Liver (tissue), 9 donors: ENCODE measurements around the gene NUBPL. TPM values are rescaled to one million over a fixed set of nuclear protein-coding genes. Genes with fewer than 3 reads are reported as not detected.

Source experiments
- DNase-seq: peaks from one replicate; pipeline ENCODE4 v3.0.0-alpha.2; 2017; ENCODE audit warnings: low spot score
- H3K27ac ChIP-seq, 2 donors: one replicate each; pipeline ENCODE4 v1.7.0; 2013; ENCODE audit warnings: inconsistent platforms in 2 of 2, low read length in 2 of 2, control low read depth in 1 of 2, low read depth in 1 of 2, mild to moderate bottlenecking in 1 of 2
- H3K27me3 ChIP-seq, 4 donors: one replicate each; pipeline versions ENCODE4 v1.6.1 to v1.7.0; 2013; ENCODE audit warnings: low read length in 3 of 4, inconsistent platforms in 1 of 4, mild to moderate bottlenecking in 1 of 4, moderate library complexity in 1 of 4; ENCODE audit not compliant: control insufficient read depth in 4 of 4, insufficient read depth in 4 of 4
- H3K36me3 ChIP-seq, 4 donors: one replicate each; pipeline versions ENCODE4 v1.6.1 to v1.7.0; 2013; ENCODE audit warnings: low read length in 3 of 4, mild to moderate bottlenecking in 3 of 4, low read depth in 1 of 4, moderate library complexity in 1 of 4; ENCODE audit not compliant: control insufficient read depth in 4 of 4, insufficient read depth in 3 of 4
- H3K4me1 ChIP-seq, 4 donors: one replicate each; pipeline versions ENCODE4 v1.6.1 to v1.7.0; 2013; ENCODE audit warnings: low read length in 3 of 4, mild to moderate bottlenecking in 3 of 4, moderate library complexity in 1 of 4; ENCODE audit not compliant: control insufficient read depth in 4 of 4, insufficient read depth in 4 of 4
- H3K4me3 ChIP-seq, 3 donors: one replicate each; pipeline versions ENCODE4 v1.6.1 to v1.7.0; 2013; ENCODE audit warnings: low read length in 3 of 3, control low read depth in 1 of 3, low read depth in 1 of 3, mild to moderate bottlenecking in 1 of 3
- H3K9ac ChIP-seq, 2 donors: one replicate each; pipeline ENCODE4 v1.7.0; 2013; ENCODE audit warnings: low read length in 2 of 2, mild to moderate bottlenecking in 2 of 2, moderate library complexity in 2 of 2, control low read depth in 1 of 2, low read depth in 1 of 2
- H3K9me3 ChIP-seq, 4 donors: one replicate each; pipeline versions ENCODE4 v1.6.1 to v1.7.0; 2013; ENCODE audit warnings: low read length in 3 of 4; ENCODE audit not compliant: control insufficient read depth in 4 of 4
- CTCF ChIP-seq: fragments of 150-350 bp; IDR thresholded peaks from 2 replicates; pipeline ENCODE4 v1.5.1; 2017; ENCODE audit warnings: improper control_type of control experiment, low read depth, low read length; ENCODE audit not compliant: missing input control
- EGR1 ChIP-seq, 2 donors: IDR thresholded peaks; 2 replicates each; pipeline ENCODE4 v1.6.1; 2016 to 2018; ENCODE audit warnings: antibody characterized with exemption in 2 of 2, low read depth in 2 of 2
- FOXA1 ChIP-seq: IDR thresholded peaks from 2 replicates; pipeline ENCODE4 v1.6.1; 2016; ENCODE audit warnings: antibody characterized with exemption
- FOXA2 ChIP-seq: IDR thresholded peaks from 2 replicates; pipeline ENCODE4 v1.6.1; 2016; ENCODE audit warnings: antibody characterized with exemption
- GABPA ChIP-seq, 2 donors: IDR thresholded peaks in 1 of 2; conservative IDR thresholded peaks in 1 of 2; 2 replicates each; pipeline ENCODE4 v1.6.1; 2016; ENCODE audit warnings: antibody characterized with exemption in 2 of 2, mild to moderate bottlenecking in 1 of 2, moderate library complexity in 1 of 2
- JUND ChIP-seq, 2 donors: IDR thresholded peaks; 2 replicates each; pipeline ENCODE4 v1.6.1; 2016; ENCODE audit warnings: antibody characterized with exemption in 2 of 2
- MAX ChIP-seq: IDR thresholded peaks from 2 replicates; pipeline ENCODE4 v1.6.1; 2016; ENCODE audit warnings: antibody characterized with exemption
- NR2F2 ChIP-seq: IDR thresholded peaks from 2 replicates; pipeline ENCODE4 v1.6.1; 2016; ENCODE audit warnings: antibody characterized with exemption
- REST ChIP-seq: IDR thresholded peaks from 2 replicates; pipeline ENCODE4 v1.6.1; 2016; ENCODE audit warnings: antibody characterized with exemption, mild to moderate bottlenecking
- RXRA ChIP-seq, 2 donors: IDR thresholded peaks; 2 replicates each; pipeline ENCODE4 v1.6.1; 2017 to 2018; ENCODE audit warnings: antibody characterized with exemption in 2 of 2, mild to moderate bottlenecking in 1 of 2
- SP1 ChIP-seq: IDR thresholded peaks from 2 replicates; pipeline ENCODE4 v1.6.1; 2018; ENCODE audit warnings: antibody characterized with exemption, mild to moderate bottlenecking
- ZBTB33 ChIP-seq: IDR thresholded peaks from 2 replicates; pipeline ENCODE4 v1.6.1; 2016; ENCODE audit warnings: antibody characterized with exemption
- WGBS: extraction: QIAGEN DNeasy Blood & Tissue Kit; methylation state at CpG from one replicate; pipeline ENCODE4 v1.1.7; 2013; 5-methylcytosine and 5-hydroxymethylcytosine counted together
- polyA plus RNA-seq, 2 donors: library from polyadenylated mRNA; stranded (reverse) in 1 of 2; unstranded in 1 of 2; fragments of 200-250 nt in 1 of 2; fragments of >200 nt in 1 of 2; fragmentation: Nextera tagmentation in 1 of 2; extraction: Ambion mirVana in 1 of 2; gene quantifications; one replicate each; pipeline versions ENCODE4 v1.2.1 to v1.2.3, GENCODE V29; 2013 to 2015
- total RNA-seq, 2 donors: library from RNA; depleted of rRNA; stranded (reverse); fragments of >200 nt; gene quantifications; one replicate each; pipeline ENCODE4 v1.2.3, GENCODE V29; 2014
- TF ChIP-seq, protein P1 (sequence below): IDR thresholded peaks from 2 replicates; pipeline ENCODE4 v1.6.1; 2016; ENCODE audit warnings: antibody characterized with exemption
- donor health status: healthy.
- donor health status: healthy.
- donor health status: healthy.
- donor health status: healthy.
- donor health status: healthy.

NUBPL gene
- total and polyA plus RNA-seq, 4 donors: 4.2 to 9.3 (median 6.7) TPM

- DNase-seq: no peak
- Histone ChIP-seq H3K4me3 (no peak overlapping the region), H3K36me3 (no peaks in the 10 kb centered on the region), H3K9me3 (no peaks in the 10 kb centered on the region), H3K4me1 (peaks cover 0 to 3% (median 0%) of the 10 kb centered on the region in 4 donors), H3K9ac (no peak overlapping the region), H3K27me3 (no peaks in the 10 kb centered on the region), H3K27ac (no peak overlapping the region)
- WGBS: 94% methylated on average over 2 of the region's 2 CpGs
- TF ChIP-seq GABPA (IDR thresholded peaks at IDR 0.05 in 1 of 2, conservative IDR thresholded peaks at IDR 0.05 in 1 of 2) (no peak), SP1 (no peak), NR2F2 (no peak), MAX (no peak), RXRA (IDR thresholded peaks at IDR 0.05) (no peak), FOXA1 (no peak), ZBTB33 (no peak), REST (no peak)
- TF ChIP-seq, protein P1, sequence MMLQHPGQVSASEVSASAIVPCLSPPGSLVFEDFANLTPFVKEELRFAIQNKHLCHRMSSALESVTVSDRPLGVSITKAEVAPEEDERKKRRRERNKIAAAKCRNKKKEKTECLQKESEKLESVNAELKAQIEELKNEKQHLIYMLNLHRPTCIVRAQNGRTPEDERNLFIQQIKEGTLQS: no peak
Measured at GRCh38 chr14:31572955-31573354, 11.8 kb downstream of the NUBPL start.

- Histone ChIP-seq H3K36me3 (no peaks in the 10 kb centered on the region), H3K9ac (no peak overlapping the region), H3K27me3 (no peaks in the 10 kb centered on the region), H3K27ac (no peak overlapping the region), H3K9me3 (no peaks in the 10 kb centered on the region), H3K4me3 (no peak overlapping the region), H3K4me1 (no peaks in the 10 kb centered on the region)
- DNase-seq: no peak
- TF ChIP-seq REST (no peak), FOXA2 (no peak), CTCF (no peak), JUND (IDR thresholded peaks at IDR 0.05) (no peak), SP1 (no peak), EGR1 (IDR thresholded peaks at IDR 0.05; ENCODE audit: low read depth in 2 of 2) (no peak), RXRA (IDR thresholded peaks at IDR 0.05) (no peak), GABPA (IDR thresholded peaks at IDR 0.05 in 1 of 2, conservative IDR thresholded peaks at IDR 0.05 in 1 of 2) (no peak), MAX (no peak)
- 95% methylated on average over 1 of the region's 1 CpG for WGBS
Measured at GRCh38 chr14:31576949-31577348, 15.7 kb downstream of the NUBPL start.
